Mesothelial cell of epicardium (in vitro differentiated cells): ENCODE measurements around the gene LSM4. TPM values are rescaled to one million over a fixed set of nuclear protein-coding genes. Genes with fewer than 3 reads are reported as not detected.

Experiments
- DNase-seq, 2 experiments: peaks; one replicate each; pipeline ENCODE4 v3.0.0; 2021; ENCODE audit warnings: low spot score in 2 of 2; ENCODE audit not compliant: unreplicated experiment in 2 of 2
- H3K27ac Mint-ChIP-seq: 2 replicates; pipeline ENCODE4 v1.8.0; 2021; ENCODE audit warnings: mixed read lengths
- H3K27me3 Mint-ChIP-seq: 2 replicates; pipeline ENCODE4 v1.8.0; 2021; ENCODE audit warnings: low read depth, mixed read lengths
- H3K36me3 Mint-ChIP-seq: 2 replicates; pipeline ENCODE4 v1.8.0; 2021; ENCODE audit warnings: mixed read lengths
- H3K4me1 Mint-ChIP-seq: 2 replicates; pipeline ENCODE4 v1.8.0; 2021; ENCODE audit warnings: mixed read lengths
- H3K4me3 Mint-ChIP-seq: 2 replicates; pipeline ENCODE4 v1.8.0; 2021; ENCODE audit warnings: mild to moderate bottlenecking, moderate library complexity, mixed read lengths
- H3K9me3 Mint-ChIP-seq: 2 replicates; pipeline ENCODE4 v1.8.0; 2021; ENCODE audit warnings: mixed read lengths
- total RNA-seq: library from RNA; stranded (reverse); gene quantifications from 3 replicates; pipeline ENCODE4 v1.2.1, GENCODE V29; 2021
- TF ChIP-seq, protein P1 (sequence below): fragments of 200-600 bp; sonication (generic); IDR thresholded peaks from one replicate; pipeline ENCODE4 v1.5.0; 2021; ENCODE audit warnings: antibody characterized with exemption; ENCODE audit not compliant: unreplicated experiment

Gene LSM4
- total RNA-seq, 1 donor from 2014 or later, result 112 TPM

DNA sequence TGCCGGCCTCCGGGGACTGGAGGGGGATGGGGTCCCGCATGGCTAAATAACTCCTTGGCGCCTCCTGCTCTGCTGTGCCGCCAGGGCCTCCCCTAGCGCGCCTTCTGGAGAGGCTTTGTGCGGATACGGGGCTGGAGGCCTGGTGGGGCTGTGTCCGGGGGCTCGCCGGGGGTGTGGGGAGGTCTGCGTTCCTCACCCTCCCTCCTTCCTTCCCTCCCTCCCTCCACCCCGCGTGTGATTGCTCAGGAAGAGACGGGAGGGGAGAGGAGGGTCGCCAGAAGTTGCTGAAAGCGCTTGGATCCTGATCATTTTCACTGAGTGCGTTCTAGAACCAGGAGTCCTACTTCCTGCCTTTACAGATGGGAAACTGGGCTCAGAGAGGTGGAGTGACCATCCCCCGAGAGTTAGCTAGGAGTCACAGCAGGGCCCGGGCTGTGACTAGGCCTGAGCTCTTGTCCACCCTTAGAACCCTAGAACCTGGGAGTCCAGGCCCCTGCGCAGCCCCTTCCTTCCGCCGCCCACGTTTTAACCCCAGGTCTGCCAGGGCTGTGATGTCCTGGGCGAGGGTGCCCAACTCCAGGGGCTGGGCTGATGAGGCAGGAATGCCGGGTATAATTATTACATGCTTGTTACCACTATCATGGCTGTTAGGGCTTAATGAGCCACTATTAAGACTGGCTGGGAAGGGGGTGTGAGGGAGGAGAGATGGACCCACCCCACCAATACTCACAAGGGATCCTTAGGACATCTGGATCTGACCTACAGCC lies 40.7 kb downstream of the LSM4 start:
- Mint-ChIP-seq H3K9me3 (no peaks in the 10 kb centered on the region), H3K4me3 (peak overlapping the region; percentile 69), H3K36me3 (peaks cover 8% of the 10 kb centered on the region), H3K27ac (peak overlapping the region; percentile 99), H3K27me3 (no peaks in the 10 kb centered on the region), H3K4me1 (peaks cover 44% of the 10 kb centered on the region)
- DNase-seq, result no peak
- TF ChIP-seq, protein P1, sequence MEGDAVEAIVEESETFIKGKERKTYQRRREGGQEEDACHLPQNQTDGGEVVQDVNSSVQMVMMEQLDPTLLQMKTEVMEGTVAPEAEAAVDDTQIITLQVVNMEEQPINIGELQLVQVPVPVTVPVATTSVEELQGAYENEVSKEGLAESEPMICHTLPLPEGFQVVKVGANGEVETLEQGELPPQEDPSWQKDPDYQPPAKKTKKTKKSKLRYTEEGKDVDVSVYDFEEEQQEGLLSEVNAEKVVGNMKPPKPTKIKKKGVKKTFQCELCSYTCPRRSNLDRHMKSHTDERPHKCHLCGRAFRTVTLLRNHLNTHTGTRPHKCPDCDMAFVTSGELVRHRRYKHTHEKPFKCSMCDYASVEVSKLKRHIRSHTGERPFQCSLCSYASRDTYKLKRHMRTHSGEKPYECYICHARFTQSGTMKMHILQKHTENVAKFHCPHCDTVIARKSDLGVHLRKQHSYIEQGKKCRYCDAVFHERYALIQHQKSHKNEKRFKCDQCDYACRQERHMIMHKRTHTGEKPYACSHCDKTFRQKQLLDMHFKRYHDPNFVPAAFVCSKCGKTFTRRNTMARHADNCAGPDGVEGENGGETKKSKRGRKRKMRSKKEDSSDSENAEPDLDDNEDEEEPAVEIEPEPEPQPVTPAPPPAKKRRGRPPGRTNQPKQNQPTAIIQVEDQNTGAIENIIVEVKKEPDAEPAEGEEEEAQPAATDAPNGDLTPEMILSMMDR, result no peak

DNA sequence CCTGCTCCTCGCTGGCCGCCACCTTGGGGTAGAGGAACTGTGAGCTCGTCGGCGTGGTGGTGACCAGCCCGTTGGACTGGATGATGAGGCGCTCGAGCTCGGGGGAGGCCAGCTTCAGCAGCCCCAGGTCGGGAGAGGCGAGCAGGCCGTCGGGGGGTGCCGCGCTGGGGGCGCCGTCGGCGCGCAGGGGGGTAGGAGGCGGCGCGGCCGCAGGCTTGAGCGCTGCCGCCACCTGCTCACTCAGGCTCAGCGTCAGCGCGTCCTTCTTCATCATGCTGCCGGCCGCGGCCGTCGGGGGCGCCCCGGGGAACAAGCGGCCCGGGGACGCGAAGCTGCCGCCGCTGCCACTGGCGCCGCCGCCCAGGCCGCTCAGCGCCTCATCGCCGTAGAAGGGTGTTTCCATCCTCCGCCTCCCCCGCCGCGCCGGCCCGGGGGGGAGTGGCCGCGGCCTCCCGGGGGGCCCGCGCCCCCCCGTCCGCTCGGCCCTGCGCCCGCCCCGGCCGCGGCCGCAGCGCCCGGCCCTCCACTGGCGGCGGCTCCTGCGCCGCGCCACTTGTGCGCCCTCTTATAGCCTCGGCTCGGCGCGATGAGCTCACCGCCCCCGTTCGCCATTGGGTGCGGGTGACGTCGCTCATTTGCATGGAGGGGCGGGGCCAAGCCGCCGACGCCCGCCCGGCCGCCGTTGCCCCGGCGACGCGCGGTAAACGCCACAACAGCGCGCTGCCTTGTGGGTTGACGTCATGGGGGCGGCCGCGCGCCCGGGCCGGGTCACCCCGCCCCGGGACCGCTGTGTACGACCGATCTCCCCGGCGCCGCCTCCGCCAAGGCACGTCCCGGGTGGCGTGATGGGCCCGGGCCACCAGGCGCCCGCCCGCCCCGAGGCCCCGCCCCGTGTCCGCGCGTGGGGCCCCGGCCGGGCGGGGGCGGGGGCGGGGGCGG lies 41.5 kb downstream of the LSM4 start, which contains the start of gene JUND:
JUND (minus strand) TSS at position 541 of the 939 bp plus-strand sequence; CDS start at position 403, 138 bp downstream.
- DNase-seq, result peak; percentile 99
- H3K4me3 Mint-ChIP-seq, result peak within 1 kb of the TSS; percentile 91

DNA sequence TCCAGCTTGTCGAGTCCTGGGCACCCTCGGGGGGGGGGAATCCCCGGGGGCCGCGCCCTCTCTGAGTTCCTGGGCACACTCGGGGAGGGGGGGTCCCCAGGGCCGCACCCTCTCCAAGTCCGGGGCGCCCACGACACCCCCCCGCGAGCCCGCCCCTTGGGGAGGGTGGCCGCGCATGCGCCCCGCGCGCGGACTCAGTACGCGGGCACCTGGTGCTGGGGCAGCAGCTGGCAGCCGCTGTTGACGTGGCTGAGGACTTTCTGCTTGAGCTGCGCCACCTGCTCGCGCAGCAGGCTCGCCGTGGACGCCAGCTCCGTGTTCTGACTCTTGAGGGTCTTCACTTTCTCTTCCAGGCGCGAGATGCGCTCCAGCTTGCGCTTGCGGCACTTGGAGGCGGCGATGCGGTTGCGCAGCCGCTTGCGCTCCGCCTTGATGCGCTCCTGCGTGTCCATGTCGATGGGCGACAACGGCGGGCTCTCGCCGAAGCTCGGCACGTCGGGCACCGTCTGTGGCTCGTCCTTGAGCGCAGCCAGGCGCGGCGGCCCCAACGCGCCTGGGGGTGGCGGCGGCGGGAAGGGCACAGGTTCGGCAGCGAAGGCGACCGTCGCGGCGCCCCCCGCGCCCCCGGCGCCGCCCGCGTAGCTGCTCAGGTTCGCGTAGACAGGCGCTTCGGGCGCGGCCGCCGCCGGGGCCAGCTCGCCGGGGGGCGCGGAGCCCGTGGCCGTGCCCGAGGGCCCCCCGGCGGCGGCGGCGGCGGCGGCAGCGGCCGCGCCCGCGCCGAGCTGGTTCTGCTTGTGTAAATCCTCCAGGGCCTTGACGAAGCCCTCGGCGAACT lies 42.4 kb downstream of the LSM4 start:
- no peaks in the 10 kb centered on the region for H3K9me3 Mint-ChIP-seq
- TF ChIP-seq, protein P1, result no peak
- peaks cover 33% of the 10 kb centered on the region for H3K4me1 Mint-ChIP-seq
- H3K36me3 Mint-ChIP-seq, result peaks cover 8% of the 10 kb centered on the region
- peak; percentile 51 to 64 for DNase-seq
- H3K4me3 Mint-ChIP-seq, result peak overlapping the region; percentile 91
- peak overlapping the region; percentile 98 for H3K27ac Mint-ChIP-seq
- H3K27me3 Mint-ChIP-seq, result no peaks in the 10 kb centered on the region

More for the DNA sequence above, 41.5 kb downstream of the LSM4 start, which contains the start of gene JUND:
- Mint-ChIP-seq H3K27me3 (no peaks in the 10 kb centered on the region), H3K27ac (peak within 1 kb of the TSS; percentile 99), H3K36me3 (peaks cover 8% of the 10 kb centered on the region), H3K9me3 (no peaks in the 10 kb centered on the region), H3K4me1 (peaks cover 36% of the 10 kb centered on the region)
- TF ChIP-seq, protein P1, result no peak

DNA sequence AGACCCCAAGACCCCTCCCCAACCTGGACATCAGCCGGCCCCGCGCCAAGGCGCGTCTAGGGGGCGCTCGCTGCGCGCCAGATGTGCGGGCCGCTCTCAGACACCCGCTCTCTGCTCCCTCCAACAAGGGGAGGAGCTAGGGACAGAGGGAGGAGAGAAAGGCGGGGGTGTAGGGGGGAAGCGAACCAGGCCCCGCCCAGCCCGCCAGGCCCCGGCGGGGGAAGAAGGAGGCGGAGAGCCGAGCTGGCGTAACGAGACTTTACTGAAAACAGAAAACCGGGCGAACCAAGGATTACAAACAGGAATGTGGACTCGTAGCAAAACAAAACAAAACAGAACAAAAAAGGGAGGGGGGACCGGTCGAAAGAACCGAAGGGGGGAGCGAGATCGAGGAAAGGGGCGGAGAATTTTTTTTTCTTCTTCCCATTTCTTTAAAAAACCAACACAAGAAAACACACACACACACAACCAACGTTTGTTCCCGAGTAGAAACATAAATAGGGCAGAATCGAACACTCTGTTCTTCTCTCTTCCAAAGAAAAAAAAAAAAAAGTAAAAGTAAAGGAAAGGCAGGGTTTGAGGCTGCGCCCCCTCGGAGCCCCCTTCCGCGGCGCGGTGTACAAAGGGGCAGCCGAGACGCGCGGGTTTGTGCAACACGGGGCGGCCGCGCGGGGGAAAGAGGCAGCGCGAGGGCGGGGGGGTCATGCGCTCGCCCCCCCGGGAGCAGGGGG lies 43.2 kb downstream of the LSM4 start:
- peaks cover 25% of the 10 kb centered on the region for H3K4me1 Mint-ChIP-seq
- H3K36me3 Mint-ChIP-seq, result peaks cover 8% of the 10 kb centered on the region
- peak overlapping the region; percentile 91 for H3K4me3 Mint-ChIP-seq

More for the DNA sequence above, 43.2 kb downstream of the LSM4 start:
- Mint-ChIP-seq H3K27me3 (no peaks in the 10 kb centered on the region), H3K27ac (peak overlapping the region; percentile 100), H3K9me3 (no peaks in the 10 kb centered on the region)
- TF ChIP-seq, protein P1, result peak; percentile 80
- DNase-seq, result peak; percentile 89 to 92
